HL-60 (cell line): ENCODE data around the gene EIF5.

Experiments used
- DNase-seq, 2 experiments: peaks; one replicate each; pipeline ENCODE4 v3.0.0-alpha.2; 2010 to 2020; ENCODE audit warnings: low read depth in 1 of 2, low spot score in 1 of 2
- H3K27ac ChIP-seq: fragments of 250-450 bp; sonication (Bioruptor Pico); replicated peaks from 2 replicates; pipeline ENCODE4 v1.5.1; 2020; ENCODE audit warnings: mild to moderate bottlenecking, moderate library complexity
- H3K27me3 ChIP-seq: fragments of 250-450 bp; sonication (Bioruptor Pico); 2 replicates; pipeline ENCODE4 v1.5.1; 2021; ENCODE audit warnings: mild to moderate bottlenecking, moderate library complexity; ENCODE audit not compliant: insufficient read depth, poor library complexity, severe bottlenecking
- H3K4me3 ChIP-seq: replicated peaks from 2 replicates; pipeline ENCODE4 v1.5.1; 2011; ENCODE audit warnings: mild to moderate bottlenecking, control low read depth, low read length; ENCODE audit not compliant: insufficient read depth
- CTCF ChIP-seq: IDR thresholded peaks from one replicate; pipeline ENCODE4 v1.5.1; 2011; ENCODE audit warnings: low read length, control low read depth, inconsistent platforms; ENCODE audit not compliant: insufficient read depth
- GABPA ChIP-seq: IDR thresholded peaks from 2 replicates; pipeline ENCODE4 v1.6.1; 2012; ENCODE audit warnings: low read depth
- POLR2AphosphoS5 ChIP-seq: IDR thresholded peaks from 2 replicates; pipeline ENCODE4 v1.6.1; 2012; ENCODE audit warnings: low read depth
- REST ChIP-seq: IDR thresholded peaks from 2 replicates; pipeline ENCODE4 v1.6.1; 2012; ENCODE audit warnings: low read depth; ENCODE audit not compliant: insufficient replicate concordance
- SPI1 ChIP-seq: IDR thresholded peaks from 2 replicates; pipeline ENCODE4 v1.6.1; 2012; ENCODE audit warnings: low read depth, mild to moderate bottlenecking, borderline replicate concordance

EIF5 gene

GRCh38 chr14:103378038-103378854 lies 44.2 kb downstream of the EIF5 start:
- Histone ChIP-seq H3K27me3 (no peaks in the 10 kb centered on the region), H3K4me3 (no peak overlapping the region), H3K27ac (no peak overlapping the region)
- peak in 1 of 2 experiments; percentile 15 for DNase-seq
- TF ChIP-seq CTCF (no peak), POLR2AphosphoS5 (no peak), SPI1 (no peak), GABPA (no peak), REST (no peak)

GRCh38 chr14:103380719-103381377 lies 46.8 kb downstream of the EIF5 start:
- Histone ChIP-seq H3K4me3 (no peak overlapping the region), H3K27ac (peak overlapping the region; percentile 43), H3K27me3 (no peaks in the 10 kb centered on the region)
- peak; percentile 51 to 65 for DNase-seq
- TF ChIP-seq SPI1 (no peak), GABPA (no peak), CTCF (no peak), REST (no peak)

- DNase-seq: peak; percentile 52 to 78
- no peak overlapping the region for H3K4me3 ChIP-seq
- peak overlapping the region; percentile 27; the same call in 1 of the 2 replicates for H3K27ac ChIP-seq
- TF ChIP-seq SPI1: no peak
- no peaks in the 10 kb centered on the region for H3K27me3 ChIP-seq
Measured at GRCh38 chr14:103382376-103382775, 48.3 kb downstream of the EIF5 start.

- no peak for DNase-seq
- no peak for TF ChIP-seq SPI1
- TF ChIP-seq GABPA: no peak
- no peak for TF ChIP-seq CTCF
- no peak for TF ChIP-seq REST
- no peak for TF ChIP-seq POLR2AphosphoS5
- Histone ChIP-seq H3K27ac (peak overlapping the region; percentile 90), H3K27me3 (no peaks in the 10 kb centered on the region), H3K4me3 (peak overlapping the region; percentile 94)
Measured at GRCh38 chr14:103384450-103385151, 50.6 kb downstream of the EIF5 start.
